Testis (tissue), 3 donors: ENCODE measurements around the gene SASH3. TPM values are rescaled to one million over a fixed set of nuclear protein-coding genes. Genes with fewer than 3 reads are reported as not detected.
A peak's percentile ranks its signal among the peaks of the same experiment; 100 is the strongest.

ENCODE experiments used
- DNase-seq: peaks from one replicate; pipeline ENCODE4 v3.0.0-alpha.2; 2019
- H3K27ac ChIP-seq, 2 donors: fragments of 200-600 bp; sonication (generic); one replicate each; pipeline ENCODE4 v1.5.1; 2019
- H3K27me3 ChIP-seq: fragments of 200-600 bp; sonication (generic); one replicate; pipeline ENCODE4 v1.5.1; 2019
- H3K36me3 ChIP-seq: fragments of 200-600 bp; sonication (generic); one replicate; pipeline ENCODE4 v1.5.1; 2017; ENCODE audit warnings: low read depth; ENCODE audit errors: missing control alignments
- H3K4me1 ChIP-seq: fragments of 200-600 bp; sonication (generic); one replicate; pipeline ENCODE4 v1.5.1; 2019
- H3K4me3 ChIP-seq, 2 donors: fragments of 200-600 bp; sonication (generic); one replicate each; pipeline ENCODE4 v1.5.1; 2017 to 2019
- H3K9me3 ChIP-seq: fragments of 200-600 bp; sonication (generic); one replicate; pipeline ENCODE4 v1.5.1; 2017
- CTCF ChIP-seq, 3 experiments: fragments of 450-650 bp in 2 of 3; fragments of 200-600 bp in 1 of 3; sonication (generic) in 1 of 3; IDR thresholded peaks; one replicate each; pipeline ENCODE4 v1.5.1; 2016 to 2019; ENCODE audit warnings: antibody characterized with exemption in 3 of 3, mild to moderate bottlenecking in 2 of 3, moderate library complexity in 1 of 3
- POLR2A ChIP-seq: fragments of 450-650 bp; IDR thresholded peaks from one replicate; pipeline ENCODE4 v1.6.1; 2017; ENCODE audit warnings: antibody characterized with exemption, mild to moderate bottlenecking, moderate library complexity
- WGBS, 2 donors: methylation state at CpG; one replicate each; pipeline ENCODE4 v1.1.5; 2018; 5-methylcytosine and 5-hydroxymethylcytosine counted together
- intact Hi-C: fragments of 100-400 bp; cut with DNase I; formaldehyde crosslinking; loops from one replicate; pipeline ENCODE4 v1.15.1; 2023; ENCODE audit warnings: low total_unique reads
- polyA plus RNA-seq: library from polyadenylated mRNA; stranded (reverse); fragments of 350-450 nt; fragmentation: Illumina TruSeq; extraction: RNeasy Lipid Tissue Mini Kit (QIAGEN cat#74804); gene quantifications from one replicate; pipeline ENCODE4 v1.2.3, GENCODE V29; 2014; ENCODE audit warnings: low read depth, low replicate concordance; ENCODE audit not compliant: insufficient read depth
- small RNA-seq, 2 donors: library from RNA; depleted of rRNA; stranded (forward); fragments of <200 nt; gene quantifications; one replicate each; pipeline ENCODE3, GENCODE V24; 2016
- total RNA-seq, 2 donors: library from RNA; depleted of rRNA; stranded (reverse); fragments of >200 nt; gene quantifications; one replicate each; pipeline ENCODE4 v1.2.3, GENCODE V29; 2016

Gene SASH3
- total and polyA plus RNA-seq, 3 donors from 2014 or later, result 0.47 to 4.8 (median 2.0) TPM

- Histone ChIP-seq H3K27ac (peak overlapping the region; percentile 45 to 53), H3K27me3 (no peaks in the 10 kb centered on the region), H3K4me3 (peak overlapping the region; percentile 64 to 73), H3K4me1 (no peaks in the 10 kb centered on the region), H3K9me3 (no peaks in the 10 kb centered on the region), H3K36me3 (no peaks in the 10 kb centered on the region)
- no peak for DNase-seq
- 0% methylated on average over 18 of the region's 23 CpGs; no CpG with 5 or more reads in 1 of the 2 donors for WGBS, 2 donors
- TF ChIP-seq CTCF (IDR thresholded peaks at IDR 0.05) (no peak), POLR2A (no peak)
- intact Hi-C loops, result no loop called here
Observed at GRCh38 chrX:129843209-129843458, 63.4 kb downstream of the SASH3 start.

- no peaks in the 10 kb centered on the region for H3K27me3 ChIP-seq
- no peaks in the 10 kb centered on the region for H3K4me1 ChIP-seq
- intact Hi-C loops, result no loop called here
- H3K27ac ChIP-seq, result peak within 1 kb of the TSS; percentile 45 to 53
- WGBS, 2 donors, result 0% methylated on average over 13 of the region's 72 CpGs; no CpG with 5 or more reads in 1 of the 2 donors
- DNase-seq, result peak; percentile 92
- H3K4me3 ChIP-seq, result peak within 1 kb of the TSS; percentile 64 to 73
- TF ChIP-seq CTCF (IDR thresholded peaks at IDR 0.05) (no peak), POLR2A (no peak)
- no peaks in the 10 kb centered on the region for H3K9me3 ChIP-seq
- H3K36me3 ChIP-seq, result no peaks in the 10 kb centered on the region
Observed at GRCh38 chrX:129843459-129844306, 63.9 kb downstream of the SASH3 start, which contains the start of gene ZDHHC9. ZDHHC9 (minus strand) TSS chrX:129843886; CDS start chrX:129841945, 1,941 bp downstream.

Small RNAs within 50 kb of the gene (small RNA-seq; reads per million reads assigned to genes)
- gene RF00017, result 0 reads per million in 2 donors

Other genes starting within 250 kb of the SASH3 start
- gene OCRL, start 239.7 kb upstream of the SASH3 start, total RNA-seq, result 10 to 100 TPM; 88.2 to 94.1 TPM
- 67.9 TPM for gene OCRL, start 239.7 kb upstream of the SASH3 start, polyA plus RNA-seq
- gene APLN, start 125.0 kb upstream of the SASH3 start, total RNA-seq, result 1 to 10 TPM; 2.8 to 3.1 TPM
- gene APLN, start 125.0 kb upstream of the SASH3 start, polyA plus RNA-seq, result 3.2 TPM
- under 1 TPM; 0.08 to 0.25 TPM for gene XPNPEP2, start 41.0 kb upstream of the SASH3 start, total RNA-seq
- 1.4 TPM for gene XPNPEP2, start 41.0 kb upstream of the SASH3 start, polyA plus RNA-seq
- 1 to 10 TPM; 6.9 to 7.3 TPM for gene ZDHHC9, start 63.9 kb downstream of the SASH3 start, total RNA-seq
- 9.4 TPM for gene ZDHHC9, start 63.9 kb downstream of the SASH3 start, polyA plus RNA-seq
- 1 to 10 TPM; 4.5 to 4.8 TPM for gene UTP14A, start 126.2 kb downstream of the SASH3 start, total RNA-seq
- gene UTP14A, start 126.2 kb downstream of the SASH3 start, polyA plus RNA-seq, result 4.6 TPM
- gene BCORL1, start 202.7 kb downstream of the SASH3 start, total RNA-seq, result 10 to 100 TPM; 32.3 to 33.1 TPM
- 27.7 TPM for gene BCORL1, start 202.7 kb downstream of the SASH3 start, polyA plus RNA-seq